ENCODE results near the gene ZDHHC5.
"Not testable (repeated sequence)": the region's sequence is repeated elsewhere in the genome, so short reads cannot be mapped to it uniquely, and the experiment has no call there.

Gene ZDHHC5

DNA sequence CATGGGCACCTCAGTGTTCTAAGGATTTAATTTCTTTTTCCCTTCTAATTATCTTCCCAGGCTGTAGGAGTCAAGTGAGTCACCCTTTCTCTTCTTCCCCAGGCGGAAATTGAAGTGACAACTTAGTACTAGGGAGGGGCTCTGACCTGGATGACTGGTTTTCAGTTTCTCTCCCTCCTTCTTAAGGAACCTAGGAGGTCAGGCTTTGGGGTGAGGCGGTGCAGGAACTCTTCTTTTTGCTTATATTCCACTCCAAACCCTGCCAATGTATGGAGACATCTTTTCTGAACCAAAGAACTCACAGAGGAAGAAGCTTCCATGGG is 12.6 kb downstream of the ZDHHC5 start:
- Histone ChIP-seq H4K20me1 (ENCODE audit: insufficient read depth, low read length) (no peaks in the 10 kb centered on the region), H3K4me1 (ENCODE audit: insufficient read depth, low read length, severe bottlenecking) (no peaks in the 10 kb centered on the region), H3K9me2 (ENCODE audit: low read depth, low read length) (no peaks in the 10 kb centered on the region), H3F3A (ENCODE audit: insufficient read depth, low read length) (no peaks in the 10 kb centered on the region), H3K27ac (ENCODE audit: low read depth, low read length, poor library complexity, severe bottlenecking) (no peak overlapping the region), H3K79me2 (ENCODE audit: insufficient read depth, low read length) (peaks cover 33% of the 10 kb centered on the region), H3K9ac (ENCODE audit: low read length) (no peak overlapping the region), H3K9me3 (ENCODE audit: low read length) (no peaks in the 10 kb centered on the region), H3K4me2 (ENCODE audit: low read length) (no peak overlapping the region), H3K27me3 (ENCODE audit: insufficient read depth, low read length) (no peaks in the 10 kb centered on the region), H3K4me3 (ENCODE audit: low read depth, low read length, poor library complexity, severe bottlenecking) (no peak overlapping the region), H2AFZ (ENCODE audit: low read length) (no peak overlapping the region), H3K36me3 (ENCODE audit: insufficient read depth, low read length) (peaks cover 86% of the 10 kb centered on the region)
- TF ChIP-seq EZH2 (IDR thresholded peaks at IDR 0.05; ENCODE audit: borderline replicate concordance, low read length), result no peak
- TF ChIP-seq, protein P1, sequence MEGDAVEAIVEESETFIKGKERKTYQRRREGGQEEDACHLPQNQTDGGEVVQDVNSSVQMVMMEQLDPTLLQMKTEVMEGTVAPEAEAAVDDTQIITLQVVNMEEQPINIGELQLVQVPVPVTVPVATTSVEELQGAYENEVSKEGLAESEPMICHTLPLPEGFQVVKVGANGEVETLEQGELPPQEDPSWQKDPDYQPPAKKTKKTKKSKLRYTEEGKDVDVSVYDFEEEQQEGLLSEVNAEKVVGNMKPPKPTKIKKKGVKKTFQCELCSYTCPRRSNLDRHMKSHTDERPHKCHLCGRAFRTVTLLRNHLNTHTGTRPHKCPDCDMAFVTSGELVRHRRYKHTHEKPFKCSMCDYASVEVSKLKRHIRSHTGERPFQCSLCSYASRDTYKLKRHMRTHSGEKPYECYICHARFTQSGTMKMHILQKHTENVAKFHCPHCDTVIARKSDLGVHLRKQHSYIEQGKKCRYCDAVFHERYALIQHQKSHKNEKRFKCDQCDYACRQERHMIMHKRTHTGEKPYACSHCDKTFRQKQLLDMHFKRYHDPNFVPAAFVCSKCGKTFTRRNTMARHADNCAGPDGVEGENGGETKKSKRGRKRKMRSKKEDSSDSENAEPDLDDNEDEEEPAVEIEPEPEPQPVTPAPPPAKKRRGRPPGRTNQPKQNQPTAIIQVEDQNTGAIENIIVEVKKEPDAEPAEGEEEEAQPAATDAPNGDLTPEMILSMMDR (IDR thresholded peaks at IDR 0.05; ENCODE audit: low read length), result no peak

DNA sequence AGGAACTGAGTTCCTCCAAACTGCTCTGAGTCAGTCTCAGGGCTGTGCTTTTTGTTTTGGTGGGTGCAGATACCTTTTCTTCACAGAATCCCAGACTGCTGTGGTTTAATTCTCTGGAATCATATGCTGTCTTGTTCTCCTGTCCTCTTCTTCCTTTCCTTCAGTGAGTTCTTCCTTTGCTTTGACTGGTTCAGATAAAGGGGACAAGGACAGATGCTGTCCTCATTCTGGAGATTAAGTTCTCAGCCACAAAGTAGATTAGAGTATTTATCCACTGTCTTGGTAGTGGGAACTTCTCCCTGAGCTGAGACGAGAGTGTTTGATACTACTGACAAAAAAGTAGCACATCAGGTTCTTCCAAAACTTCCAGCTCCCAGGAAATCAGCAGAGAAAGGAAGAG is 13.3 kb downstream of the ZDHHC5 start:
- H3K4me3 ChIP-seq (ENCODE audit: low read depth, low read length, poor library complexity, severe bottlenecking), result no peak overlapping the region
- TF ChIP-seq, protein P1 (IDR thresholded peaks at IDR 0.05; ENCODE audit: low read length), result no peak
- no peak for TF ChIP-seq EZH2 (IDR thresholded peaks at IDR 0.05; ENCODE audit: borderline replicate concordance, low read length)
- no peaks in the 10 kb centered on the region for H3F3A ChIP-seq (ENCODE audit: insufficient read depth, low read length)
- no peak overlapping the region for H3K27ac ChIP-seq (ENCODE audit: low read depth, low read length, poor library complexity, severe bottlenecking)
- H3K4me2 ChIP-seq (ENCODE audit: low read length), result no peak overlapping the region
- H3K9me2 ChIP-seq (ENCODE audit: low read depth, low read length), result no peaks in the 10 kb centered on the region
- no peaks in the 10 kb centered on the region for H3K27me3 ChIP-seq (ENCODE audit: insufficient read depth, low read length)
- H4K20me1 ChIP-seq (ENCODE audit: insufficient read depth, low read length), result no peaks in the 10 kb centered on the region
- peaks cover 85% of the 10 kb centered on the region for H3K36me3 ChIP-seq (ENCODE audit: insufficient read depth, low read length)
- no peaks in the 10 kb centered on the region for H3K4me1 ChIP-seq (ENCODE audit: insufficient read depth, low read length, severe bottlenecking)
- no peak overlapping the region for H2AFZ ChIP-seq (ENCODE audit: low read length)
- peaks cover 27% of the 10 kb centered on the region for H3K79me2 ChIP-seq (ENCODE audit: insufficient read depth, low read length)
- no peaks in the 10 kb centered on the region for H3K9me3 ChIP-seq (ENCODE audit: low read length)
- H3K9ac ChIP-seq (ENCODE audit: low read length), result no peak overlapping the region

DNA sequence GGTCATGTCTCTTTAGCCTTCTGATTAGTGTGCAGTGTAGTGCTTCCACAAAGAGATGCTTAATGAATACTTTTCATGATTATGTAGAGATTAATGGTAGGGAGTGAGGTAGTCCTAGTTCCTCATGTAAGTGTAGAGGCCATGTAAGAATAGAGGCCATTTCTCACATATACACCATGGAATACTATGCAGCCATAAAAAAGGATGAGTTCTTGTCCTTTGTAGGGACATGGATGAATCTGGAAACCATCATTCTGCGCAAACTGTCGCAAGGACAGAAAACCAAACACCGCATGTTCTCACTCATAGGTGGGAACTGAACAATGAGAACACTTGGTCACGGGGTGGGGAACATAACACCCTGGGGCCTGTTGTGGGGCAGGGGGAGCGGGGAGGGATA is 22.6 kb downstream of the ZDHHC5 start:
- not testable (repeated sequence) for H3K4me2 ChIP-seq (ENCODE audit: low read length); H3F3A ChIP-seq (ENCODE audit: insufficient read depth, low read length); H3K79me2 ChIP-seq (ENCODE audit: insufficient read depth, low read length); H3K27me3 ChIP-seq (ENCODE audit: insufficient read depth, low read length); H4K20me1 ChIP-seq (ENCODE audit: insufficient read depth, low read length); H2AFZ ChIP-seq (ENCODE audit: low read length); H3K4me1 ChIP-seq (ENCODE audit: insufficient read depth, low read length, severe bottlenecking); H3K27ac ChIP-seq (ENCODE audit: low read depth, low read length, poor library complexity, severe bottlenecking); H3K9ac ChIP-seq (ENCODE audit: low read length); H3K9me2 ChIP-seq (ENCODE audit: low read depth, low read length); H3K9me3 ChIP-seq (ENCODE audit: low read length); H3K4me3 ChIP-seq (ENCODE audit: low read depth, low read length, poor library complexity, severe bottlenecking)
- peaks cover 86% of the 10 kb centered on the region for H3K36me3 ChIP-seq (ENCODE audit: insufficient read depth, low read length)

DNA sequence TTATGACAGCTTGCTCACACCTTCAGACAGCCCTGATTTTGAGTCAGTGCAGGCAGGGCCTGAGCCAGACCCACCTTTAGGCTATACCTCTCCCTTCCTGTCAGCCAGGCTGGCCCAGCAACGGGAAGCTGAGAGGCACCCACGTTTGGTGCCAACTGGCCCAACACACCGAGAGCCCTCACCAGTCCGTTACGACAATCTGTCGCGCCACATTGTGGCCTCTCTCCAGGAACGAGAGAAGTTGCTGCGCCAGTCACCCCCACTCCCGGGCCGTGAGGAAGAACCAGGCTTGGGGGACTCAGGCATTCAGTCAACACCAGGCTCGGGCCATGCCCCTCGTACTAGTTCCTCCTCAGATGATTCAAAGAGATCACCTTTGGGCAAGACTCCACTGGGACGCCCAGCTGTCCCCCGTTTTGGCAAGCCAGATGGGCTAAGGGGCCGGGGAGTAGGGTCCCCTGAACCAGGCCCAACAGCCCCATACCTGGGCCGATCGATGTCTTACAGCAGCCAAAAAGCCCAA is 31.0 kb downstream of the ZDHHC5 start:
- H4K20me1 ChIP-seq (ENCODE audit: insufficient read depth, low read length), result no peaks in the 10 kb centered on the region
- no peaks in the 10 kb centered on the region for H3K9me3 ChIP-seq (ENCODE audit: low read length)
- TF ChIP-seq, protein P1 (IDR thresholded peaks at IDR 0.05; ENCODE audit: low read length), result no peak
- TF ChIP-seq EZH2 (IDR thresholded peaks at IDR 0.05; ENCODE audit: borderline replicate concordance, low read length), result no peak
- no peak overlapping the region for H3K4me2 ChIP-seq (ENCODE audit: low read length)
- no peak overlapping the region for H2AFZ ChIP-seq (ENCODE audit: low read length)
- no peak overlapping the region for H3K9ac ChIP-seq (ENCODE audit: low read length)
- no peak overlapping the region for H3K4me3 ChIP-seq (ENCODE audit: low read depth, low read length, poor library complexity, severe bottlenecking)
- H3K79me2 ChIP-seq (ENCODE audit: insufficient read depth, low read length), result no peaks in the 10 kb centered on the region
- peaks cover 76% of the 10 kb centered on the region for H3K36me3 ChIP-seq (ENCODE audit: insufficient read depth, low read length)
- no peaks in the 10 kb centered on the region for H3F3A ChIP-seq (ENCODE audit: insufficient read depth, low read length)
- H3K27me3 ChIP-seq (ENCODE audit: insufficient read depth, low read length), result no peaks in the 10 kb centered on the region
- H3K4me1 ChIP-seq (ENCODE audit: insufficient read depth, low read length, severe bottlenecking), result no peaks in the 10 kb centered on the region
- H3K27ac ChIP-seq (ENCODE audit: low read depth, low read length, poor library complexity, severe bottlenecking), result no peak overlapping the region
- no peaks in the 10 kb centered on the region for H3K9me2 ChIP-seq (ENCODE audit: low read depth, low read length)
